Measurements from ENCODE around the gene RBBP4.
"Not testable (repeated sequence)": the region's sequence is repeated elsewhere in the genome, so short reads cannot be mapped to it uniquely, and the experiment has no call there.

- TF ChIP-seq, protein P1, sequence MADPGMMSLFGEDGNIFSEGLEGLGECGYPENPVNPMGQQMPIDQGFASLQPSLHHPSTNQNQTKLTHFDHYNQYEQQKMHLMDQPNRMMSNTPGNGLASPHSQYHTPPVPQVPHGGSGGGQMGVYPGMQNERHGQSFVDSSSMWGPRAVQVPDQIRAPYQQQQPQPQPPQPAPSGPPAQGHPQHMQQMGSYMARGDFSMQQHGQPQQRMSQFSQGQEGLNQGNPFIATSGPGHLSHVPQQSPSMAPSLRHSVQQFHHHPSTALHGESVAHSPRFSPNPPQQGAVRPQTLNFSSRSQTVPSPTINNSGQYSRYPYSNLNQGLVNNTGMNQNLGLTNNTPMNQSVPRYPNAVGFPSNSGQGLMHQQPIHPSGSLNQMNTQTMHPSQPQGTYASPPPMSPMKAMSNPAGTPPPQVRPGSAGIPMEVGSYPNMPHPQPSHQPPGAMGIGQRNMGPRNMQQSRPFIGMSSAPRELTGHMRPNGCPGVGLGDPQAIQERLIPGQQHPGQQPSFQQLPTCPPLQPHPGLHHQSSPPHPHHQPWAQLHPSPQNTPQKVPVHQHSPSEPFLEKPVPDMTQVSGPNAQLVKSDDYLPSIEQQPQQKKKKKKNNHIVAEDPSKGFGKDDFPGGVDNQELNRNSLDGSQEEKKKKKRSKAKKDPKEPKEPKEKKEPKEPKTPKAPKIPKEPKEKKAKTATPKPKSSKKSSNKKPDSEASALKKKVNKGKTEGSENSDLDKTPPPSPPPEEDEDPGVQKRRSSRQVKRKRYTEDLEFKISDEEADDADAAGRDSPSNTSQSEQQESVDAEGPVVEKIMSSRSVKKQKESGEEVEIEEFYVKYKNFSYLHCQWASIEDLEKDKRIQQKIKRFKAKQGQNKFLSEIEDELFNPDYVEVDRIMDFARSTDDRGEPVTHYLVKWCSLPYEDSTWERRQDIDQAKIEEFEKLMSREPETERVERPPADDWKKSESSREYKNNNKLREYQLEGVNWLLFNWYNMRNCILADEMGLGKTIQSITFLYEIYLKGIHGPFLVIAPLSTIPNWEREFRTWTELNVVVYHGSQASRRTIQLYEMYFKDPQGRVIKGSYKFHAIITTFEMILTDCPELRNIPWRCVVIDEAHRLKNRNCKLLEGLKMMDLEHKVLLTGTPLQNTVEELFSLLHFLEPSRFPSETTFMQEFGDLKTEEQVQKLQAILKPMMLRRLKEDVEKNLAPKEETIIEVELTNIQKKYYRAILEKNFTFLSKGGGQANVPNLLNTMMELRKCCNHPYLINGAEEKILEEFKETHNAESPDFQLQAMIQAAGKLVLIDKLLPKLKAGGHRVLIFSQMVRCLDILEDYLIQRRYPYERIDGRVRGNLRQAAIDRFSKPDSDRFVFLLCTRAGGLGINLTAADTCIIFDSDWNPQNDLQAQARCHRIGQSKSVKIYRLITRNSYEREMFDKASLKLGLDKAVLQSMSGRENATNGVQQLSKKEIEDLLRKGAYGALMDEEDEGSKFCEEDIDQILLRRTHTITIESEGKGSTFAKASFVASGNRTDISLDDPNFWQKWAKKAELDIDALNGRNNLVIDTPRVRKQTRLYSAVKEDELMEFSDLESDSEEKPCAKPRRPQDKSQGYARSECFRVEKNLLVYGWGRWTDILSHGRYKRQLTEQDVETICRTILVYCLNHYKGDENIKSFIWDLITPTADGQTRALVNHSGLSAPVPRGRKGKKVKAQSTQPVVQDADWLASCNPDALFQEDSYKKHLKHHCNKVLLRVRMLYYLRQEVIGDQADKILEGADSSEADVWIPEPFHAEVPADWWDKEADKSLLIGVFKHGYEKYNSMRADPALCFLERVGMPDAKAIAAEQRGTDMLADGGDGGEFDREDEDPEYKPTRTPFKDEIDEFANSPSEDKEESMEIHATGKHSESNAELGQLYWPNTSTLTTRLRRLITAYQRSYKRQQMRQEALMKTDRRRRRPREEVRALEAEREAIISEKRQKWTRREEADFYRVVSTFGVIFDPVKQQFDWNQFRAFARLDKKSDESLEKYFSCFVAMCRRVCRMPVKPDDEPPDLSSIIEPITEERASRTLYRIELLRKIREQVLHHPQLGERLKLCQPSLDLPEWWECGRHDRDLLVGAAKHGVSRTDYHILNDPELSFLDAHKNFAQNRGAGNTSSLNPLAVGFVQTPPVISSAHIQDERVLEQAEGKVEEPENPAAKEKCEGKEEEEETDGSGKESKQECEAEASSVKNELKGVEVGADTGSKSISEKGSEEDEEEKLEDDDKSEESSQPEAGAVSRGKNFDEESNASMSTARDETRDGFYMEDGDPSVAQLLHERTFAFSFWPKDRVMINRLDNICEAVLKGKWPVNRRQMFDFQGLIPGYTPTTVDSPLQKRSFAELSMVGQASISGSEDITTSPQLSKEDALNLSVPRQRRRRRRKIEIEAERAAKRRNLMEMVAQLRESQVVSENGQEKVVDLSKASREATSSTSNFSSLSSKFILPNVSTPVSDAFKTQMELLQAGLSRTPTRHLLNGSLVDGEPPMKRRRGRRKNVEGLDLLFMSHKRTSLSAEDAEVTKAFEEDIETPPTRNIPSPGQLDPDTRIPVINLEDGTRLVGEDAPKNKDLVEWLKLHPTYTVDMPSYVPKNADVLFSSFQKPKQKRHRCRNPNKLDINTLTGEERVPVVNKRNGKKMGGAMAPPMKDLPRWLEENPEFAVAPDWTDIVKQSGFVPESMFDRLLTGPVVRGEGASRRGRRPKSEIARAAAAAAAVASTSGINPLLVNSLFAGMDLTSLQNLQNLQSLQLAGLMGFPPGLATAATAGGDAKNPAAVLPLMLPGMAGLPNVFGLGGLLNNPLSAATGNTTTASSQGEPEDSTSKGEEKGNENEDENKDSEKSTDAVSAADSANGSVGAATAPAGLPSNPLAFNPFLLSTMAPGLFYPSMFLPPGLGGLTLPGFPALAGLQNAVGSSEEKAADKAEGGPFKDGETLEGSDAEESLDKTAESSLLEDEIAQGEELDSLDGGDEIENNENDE (IDR thresholded peaks at IDR 0.05; ENCODE audit: insufficient replicate concordance, low read length) = not testable (repeated sequence)
- TF ChIP-seq EZH2 (IDR thresholded peaks at IDR 0.05; ENCODE audit: low read depth, low read length, severe bottlenecking); ASH2L (IDR thresholded peaks at IDR 0.05; ENCODE audit: low read length); CTCF (IDR thresholded peaks at IDR 0.05; ENCODE audit: control extremely low read depth in 1 of 3, insufficient read depth in 1 of 3, low read depth in 1 of 3, low read length in 3 of 3); CBX8 (IDR thresholded peaks at IDR 0.05; ENCODE audit: borderline replicate concordance, low read depth, low read length); EP300 (IDR thresholded peaks at IDR 0.05; ENCODE audit: borderline replicate concordance in 1 of 2, low read depth in 2 of 2, low read length in 2 of 2); SP1 (IDR thresholded peaks at IDR 0.05; ENCODE audit: low read depth, low read length); SRF (IDR thresholded peaks at IDR 0.05; ENCODE audit: low read depth, low read length); TEAD4 (IDR thresholded peaks at IDR 0.05; ENCODE audit: low read depth, low read length); BCL11A (IDR thresholded peaks at IDR 0.05; ENCODE audit: low read depth in 2 of 2, low read length in 2 of 2); KDM5A (IDR thresholded peaks at IDR 0.05; ENCODE audit: low read length); POLR2A (IDR thresholded peaks at IDR 0.05; ENCODE audit: control extremely low read depth in 1 of 2, low read depth in 2 of 2, low read length in 2 of 2): not testable (repeated sequence)
- TF ChIP-seq, protein P2, sequence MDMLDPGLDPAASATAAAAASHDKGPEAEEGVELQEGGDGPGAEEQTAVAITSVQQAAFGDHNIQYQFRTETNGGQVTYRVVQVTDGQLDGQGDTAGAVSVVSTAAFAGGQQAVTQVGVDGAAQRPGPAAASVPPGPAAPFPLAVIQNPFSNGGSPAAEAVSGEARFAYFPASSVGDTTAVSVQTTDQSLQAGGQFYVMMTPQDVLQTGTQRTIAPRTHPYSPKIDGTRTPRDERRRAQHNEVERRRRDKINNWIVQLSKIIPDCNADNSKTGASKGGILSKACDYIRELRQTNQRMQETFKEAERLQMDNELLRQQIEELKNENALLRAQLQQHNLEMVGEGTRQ (IDR thresholded peaks at IDR 0.05; ENCODE audit: low read length) = not testable (repeated sequence)
- TF ChIP-seq, protein P3, sequence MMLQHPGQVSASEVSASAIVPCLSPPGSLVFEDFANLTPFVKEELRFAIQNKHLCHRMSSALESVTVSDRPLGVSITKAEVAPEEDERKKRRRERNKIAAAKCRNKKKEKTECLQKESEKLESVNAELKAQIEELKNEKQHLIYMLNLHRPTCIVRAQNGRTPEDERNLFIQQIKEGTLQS (IDR thresholded peaks at IDR 0.05; ENCODE audit: insufficient read depth, low read depth, low read length) = not testable (repeated sequence)
Measured at GRCh38 chr1:32711221-32711620, 60.2 kb downstream of the RBBP4 start.
